Measurements from ENCODE around the gene DSG1.

Gene DSG1

DNA sequence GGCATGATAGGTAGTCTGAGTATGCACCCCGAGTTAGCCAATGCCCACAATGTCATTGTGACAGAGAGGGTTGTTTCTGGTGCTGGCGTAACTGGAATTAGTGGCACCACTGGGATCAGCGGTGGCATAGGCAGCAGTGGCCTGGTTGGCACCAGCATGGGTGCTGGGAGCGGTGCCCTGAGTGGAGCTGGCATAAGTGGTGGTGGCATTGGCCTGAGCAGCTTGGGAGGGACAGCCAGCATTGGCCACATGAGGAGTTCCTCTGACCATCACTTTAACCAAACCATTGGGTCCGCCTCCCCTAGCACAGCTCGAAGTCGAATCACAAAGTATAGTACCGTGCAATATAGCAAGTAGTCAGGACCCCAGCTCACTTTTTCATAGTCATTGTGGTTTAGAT, 37.0 kb downstream of the DSG1 start:
- no peak for FAIRE-seq

GRCh38 chr18:31356025-31356424, 38.1 kb downstream of the DSG1 start:
- no peak for FAIRE-seq

DNA sequence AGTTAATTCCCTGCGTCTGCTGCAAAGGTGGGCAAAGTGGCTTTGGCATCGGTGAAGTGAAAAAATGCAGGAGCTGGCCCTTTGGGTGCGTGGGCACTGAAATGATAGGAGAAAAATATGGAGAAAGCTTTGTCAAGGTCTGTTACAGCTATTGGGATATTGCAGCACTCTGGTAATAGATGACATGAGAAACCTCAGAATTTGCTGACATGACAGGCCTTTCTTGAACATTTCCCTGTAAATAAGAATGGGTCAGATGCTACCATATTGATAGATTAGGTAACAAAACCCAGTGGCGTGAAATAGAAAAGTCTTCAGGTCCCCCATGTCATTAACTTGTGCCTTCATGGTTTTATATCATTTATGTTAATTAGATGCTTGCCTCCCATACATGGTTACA, 46.2 kb downstream of the DSG1 start:
- FAIRE-seq: no peak

DNA sequence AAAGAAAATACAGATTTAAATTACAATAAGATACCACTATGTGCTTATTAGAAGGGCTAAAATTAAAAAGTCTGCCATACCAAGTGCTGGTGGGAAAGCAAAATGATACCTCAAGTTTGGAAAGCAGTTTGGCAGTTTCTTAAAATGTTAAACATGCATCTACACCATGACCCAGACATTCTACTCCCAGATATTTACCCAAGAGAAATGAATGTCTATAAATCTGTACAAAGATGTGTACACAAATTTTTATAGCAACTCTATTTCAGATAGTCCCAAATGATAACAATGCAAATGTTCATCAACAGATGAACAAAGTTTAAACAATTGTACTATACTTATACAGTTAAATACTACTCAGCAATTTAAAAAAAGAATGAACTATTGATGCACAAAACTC, 51.5 kb downstream of the DSG1 start:
- no peak for FAIRE-seq

GRCh38 chr18:31371989-31372388, 54.0 kb downstream of the DSG1 start:
- no peak for FAIRE-seq

DNA sequence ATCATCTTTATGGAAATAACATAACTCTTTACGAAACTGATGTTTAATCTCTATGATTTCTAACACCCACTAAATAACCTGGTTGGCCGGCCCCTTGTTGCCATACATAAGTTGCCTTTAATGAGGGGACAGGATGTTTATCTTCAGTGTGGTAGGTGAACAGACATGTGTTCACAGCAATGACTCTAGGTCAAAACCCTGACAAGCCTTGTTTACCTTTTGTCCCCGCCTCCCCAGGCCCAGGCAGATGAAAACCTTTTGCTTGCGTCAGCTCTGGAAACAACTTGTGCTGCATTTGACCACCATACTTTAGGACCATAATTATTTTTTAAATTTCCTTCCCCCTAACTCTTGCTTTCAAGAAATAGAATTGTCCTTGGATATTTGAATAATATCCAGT, 55.7 kb downstream of the DSG1 start:
- no peak for FAIRE-seq

DNA sequence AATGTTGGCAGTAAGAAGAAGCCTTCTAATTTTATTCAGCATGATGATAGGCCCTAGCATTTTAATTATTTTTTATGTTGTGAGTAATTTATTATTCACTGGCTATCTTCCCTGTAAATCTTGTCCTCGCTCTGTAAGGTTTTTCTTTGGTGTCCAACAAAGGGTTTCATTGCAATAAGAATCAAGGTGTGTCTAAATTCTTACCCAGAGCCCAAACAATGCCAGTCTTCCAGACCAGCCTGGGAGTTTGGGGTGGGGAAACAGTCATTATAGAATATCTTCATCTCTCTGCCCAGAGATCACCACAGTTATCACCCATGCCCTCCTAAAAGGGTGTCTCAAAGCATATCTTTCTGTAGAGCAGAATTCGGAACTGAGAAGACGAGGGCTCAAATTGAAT, 58.5 kb downstream of the DSG1 start, which contains the start of gene DSG4:
DSG4 (plus strand) TSS at position 301 of the 400 bp plus-strand sequence. CDS start 135 bp downstream, outside the sequence.
- FAIRE-seq: no peak

GRCh38 chr18:31380912-31381311, 63.0 kb downstream of the DSG1 start:
- no peak for FAIRE-seq

- no peak for FAIRE-seq
Measured at GRCh38 chr18:31382107-31382506, 64.1 kb downstream of the DSG1 start.

GRCh38 chr18:31386741-31387140, 68.8 kb downstream of the DSG1 start:
- FAIRE-seq: no peak

DNA sequence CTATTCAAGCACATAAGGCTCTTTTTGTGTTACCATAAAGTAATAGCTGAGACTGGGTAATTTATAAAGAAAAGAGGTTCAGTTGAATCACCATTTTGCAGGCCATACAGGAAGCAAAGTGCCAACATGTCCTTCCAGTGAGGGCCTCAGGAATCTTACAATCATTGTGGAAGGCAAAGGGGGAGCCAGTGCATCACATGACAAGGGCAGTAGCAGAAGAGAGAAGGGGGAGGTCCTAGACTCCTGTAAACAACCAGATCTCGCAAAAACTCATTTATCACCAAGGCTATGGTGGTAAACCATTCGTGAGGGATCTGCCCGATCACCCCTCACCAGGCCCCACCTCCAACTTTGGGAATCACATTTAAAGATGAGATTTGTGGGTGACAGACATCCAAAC, 75.3 kb downstream of the DSG1 start:
- FAIRE-seq: no peak

DNA sequence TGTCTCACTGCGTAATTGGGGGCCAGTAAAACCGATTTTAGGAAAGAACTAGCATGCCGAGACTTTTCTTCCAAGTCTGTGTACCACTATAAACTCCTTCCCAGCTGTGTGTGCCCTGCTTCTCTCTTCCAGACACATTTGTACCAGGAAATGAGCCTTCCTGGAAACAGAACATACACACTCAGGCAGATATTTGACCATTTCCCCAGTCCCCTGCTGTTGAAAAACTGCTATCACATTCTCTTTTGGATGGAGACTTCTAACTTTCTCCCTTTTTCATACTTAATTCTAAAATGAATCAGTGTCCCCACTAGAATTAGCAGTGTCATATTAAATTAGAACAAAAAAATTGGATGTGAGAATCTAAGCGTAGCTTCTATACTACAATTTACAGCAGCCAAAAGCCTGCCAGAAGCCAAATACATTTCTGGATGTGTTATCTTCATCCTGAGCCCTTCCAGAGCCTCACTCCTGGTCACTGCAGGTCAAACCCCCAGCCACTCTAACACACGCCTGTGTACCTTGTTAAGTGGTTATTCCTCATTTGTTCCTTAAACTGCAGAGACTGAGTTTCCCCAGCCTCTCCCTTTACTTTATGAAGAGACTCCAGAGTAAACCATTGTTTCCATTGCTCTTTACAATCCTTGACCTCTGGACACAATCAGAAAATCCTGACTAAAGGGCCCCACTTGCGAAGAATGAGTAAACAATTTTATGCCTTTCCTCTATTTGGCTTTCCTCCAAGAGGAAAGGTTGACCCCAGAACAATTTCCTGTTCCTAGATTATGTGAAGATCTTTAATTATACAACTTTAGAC, 79.0 kb downstream of the DSG1 start:
- FAIRE-seq: no peak

- no peak for FAIRE-seq
Measured at GRCh38 chr18:31398191-31398590, 80.2 kb downstream of the DSG1 start.

DNA sequence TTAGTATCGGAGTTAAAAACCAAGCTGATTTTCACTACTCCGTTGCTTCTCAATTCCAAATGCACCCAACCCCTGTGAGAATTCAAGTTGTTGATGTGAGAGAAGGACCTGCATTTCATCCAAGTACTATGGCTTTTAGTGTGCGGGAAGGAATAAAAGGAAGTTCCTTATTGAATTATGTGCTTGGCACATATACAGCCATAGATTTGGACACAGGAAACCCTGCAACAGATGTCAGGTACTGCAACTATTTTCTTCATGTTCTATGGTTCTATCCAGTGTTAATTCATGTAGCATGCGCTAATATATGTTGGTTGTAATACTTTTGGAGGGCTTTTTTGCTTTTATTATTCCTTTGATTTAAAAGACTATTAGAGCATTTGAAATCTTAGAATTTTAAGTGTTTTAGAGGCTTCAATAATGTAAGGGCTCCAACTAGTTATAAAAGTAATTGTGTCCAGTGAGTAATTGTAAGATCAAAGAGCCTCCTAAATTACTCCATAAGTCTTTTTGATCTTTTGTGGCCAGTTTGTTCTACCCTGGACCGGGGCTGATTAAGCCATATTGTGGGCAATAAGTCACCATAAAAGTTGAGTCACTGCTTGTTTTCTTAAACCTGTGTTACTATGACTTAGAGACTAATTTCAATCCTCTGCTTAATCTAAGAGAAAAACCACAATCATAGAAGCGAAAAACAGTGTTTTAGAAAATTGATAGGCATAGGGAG, 81.5 kb downstream of the DSG1 start:
- no peak for FAIRE-seq

- FAIRE-seq: no peak
Measured at GRCh38 chr18:31401156-31402025, 83.4 kb downstream of the DSG1 start.

DNA sequence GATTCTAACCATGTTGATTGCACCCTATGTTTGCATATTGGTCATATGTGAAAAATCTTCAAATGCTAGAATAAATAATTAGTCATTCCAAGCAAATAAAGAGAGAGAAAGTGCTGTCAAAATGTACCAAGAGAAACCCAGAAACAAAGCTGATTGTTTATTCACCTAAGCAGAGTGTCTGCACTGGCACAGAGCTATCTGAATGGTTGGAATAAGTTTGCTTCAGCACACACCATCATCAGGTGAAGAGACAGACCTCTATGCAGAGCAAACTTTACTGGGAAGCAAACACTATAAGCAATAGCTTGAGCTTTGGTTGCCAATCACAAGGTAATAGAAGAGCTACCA, 84.0 kb downstream of the DSG1 start:
- no peak for FAIRE-seq

DNA sequence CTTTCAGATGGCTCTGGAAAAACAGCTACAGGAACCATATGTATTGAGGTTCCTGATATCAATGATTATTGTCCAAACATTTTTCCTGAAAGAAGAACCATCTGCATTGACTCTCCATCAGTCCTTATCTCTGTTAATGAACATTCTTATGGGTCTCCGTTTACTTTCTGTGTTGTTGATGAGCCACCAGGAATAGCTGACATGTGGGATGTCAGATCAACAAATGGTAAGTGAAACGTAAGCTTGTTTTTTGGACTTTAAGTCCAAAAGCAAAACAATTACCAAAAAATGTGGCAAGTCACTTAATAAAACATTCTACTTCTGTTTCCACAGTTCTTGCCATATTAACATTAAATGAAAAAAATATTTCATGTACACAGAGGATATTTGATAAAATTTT, 85.4 kb downstream of the DSG1 start:
- FAIRE-seq: no peak
